ENCODE data around the gene ARMC7.
A peak's percentile ranks its signal among the peaks of the same experiment; 100 is the strongest.
"Not testable (repeated sequence)": the region's sequence is repeated elsewhere in the genome, so short reads cannot be mapped to it uniquely, and the experiment has no call there.

The ARMC7 gene

DNA sequence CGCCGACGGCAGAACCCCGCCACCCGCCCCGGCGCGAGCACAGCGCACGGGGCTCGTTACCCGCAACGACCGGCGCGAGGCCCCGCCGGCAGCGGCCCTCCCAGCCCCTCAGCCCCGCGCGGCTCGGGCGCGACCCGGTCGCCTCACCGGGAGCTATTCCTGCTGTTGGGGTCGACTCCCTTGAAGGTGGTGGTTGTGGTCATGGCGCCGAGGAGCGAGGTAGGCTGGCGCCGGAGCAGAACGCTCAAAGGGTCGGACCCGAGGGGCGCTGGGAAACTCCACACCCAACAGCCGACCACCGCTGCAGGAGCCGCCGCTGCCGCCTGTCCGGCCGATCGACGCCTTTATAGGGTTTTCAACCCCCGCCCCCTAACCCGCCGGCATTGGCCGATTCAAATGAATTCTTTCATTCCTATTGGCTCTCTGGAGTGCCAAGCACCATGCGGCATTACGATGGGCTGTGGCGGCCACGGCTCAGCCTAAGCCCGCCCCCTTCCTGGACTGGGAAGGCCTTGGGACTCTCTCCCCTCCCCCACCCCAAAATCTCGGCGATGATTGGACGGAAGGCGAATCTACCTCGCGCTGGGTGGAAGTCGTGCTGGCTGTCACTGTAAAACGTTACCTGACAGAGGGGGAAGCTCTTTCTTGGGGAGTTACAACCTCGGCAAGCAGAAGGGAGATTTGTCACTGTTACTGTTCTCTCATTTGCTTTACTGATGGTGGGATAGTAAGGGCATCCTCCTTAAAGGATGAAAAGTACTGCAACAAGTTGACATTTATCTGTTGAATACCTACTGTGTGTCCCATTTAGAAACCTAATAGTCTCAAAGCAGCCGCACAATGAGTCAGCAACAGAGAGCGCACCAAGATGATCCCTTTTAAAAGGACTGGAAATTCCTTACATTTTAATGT, 44.7 kb downstream of the ARMC7 start, which contains the start of gene JPT1:
Gene JPT1, minus strand, starts transcription at position 318 of the 912 bp plus-strand sequence. Its CDS starts 115 bp downstream, at position 203.
- DNase-seq = peak; percentile 99

DNA sequence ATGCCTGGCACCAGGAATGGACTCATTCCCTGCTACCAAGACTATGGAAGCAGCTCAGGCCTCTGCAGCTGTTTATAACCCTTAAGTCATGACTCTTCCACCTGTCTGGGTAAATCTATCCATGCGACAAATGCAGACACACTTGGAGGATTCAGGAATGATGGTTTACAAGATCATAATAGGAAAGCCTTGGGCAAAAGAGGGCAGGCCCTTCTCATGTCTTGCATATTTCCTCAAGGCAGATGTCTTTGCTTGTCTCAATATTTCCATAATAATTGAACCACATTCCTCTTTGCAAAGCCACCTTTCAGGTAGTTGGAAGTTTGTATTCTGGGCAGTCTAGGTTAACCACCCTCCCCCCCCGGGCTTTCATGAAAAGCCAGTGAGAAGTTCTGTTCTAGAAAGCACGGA, 45.4 kb downstream of the ARMC7 start:
- no peak for DNase-seq

DNA sequence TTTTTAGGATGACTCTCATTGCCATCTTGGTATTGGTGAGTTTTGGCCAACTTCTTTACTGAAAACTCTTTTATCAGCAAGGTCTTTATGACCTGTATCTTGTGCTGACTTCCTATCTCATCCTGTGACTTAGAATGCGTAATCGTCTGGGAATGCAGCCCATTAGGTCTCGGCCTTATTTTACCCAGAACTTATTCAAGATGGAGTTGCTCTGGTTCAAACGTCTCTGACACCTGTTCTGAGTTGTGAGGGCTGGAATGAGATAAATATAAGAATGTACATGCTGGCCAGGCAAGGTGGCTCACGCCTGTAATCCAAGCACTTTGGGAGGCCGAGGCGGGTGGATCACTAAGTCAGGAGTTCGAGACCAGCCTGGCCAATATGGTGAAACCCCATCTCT, 48.7 kb downstream of the ARMC7 start:
- not testable (repeated sequence) for DNase-seq

DNA sequence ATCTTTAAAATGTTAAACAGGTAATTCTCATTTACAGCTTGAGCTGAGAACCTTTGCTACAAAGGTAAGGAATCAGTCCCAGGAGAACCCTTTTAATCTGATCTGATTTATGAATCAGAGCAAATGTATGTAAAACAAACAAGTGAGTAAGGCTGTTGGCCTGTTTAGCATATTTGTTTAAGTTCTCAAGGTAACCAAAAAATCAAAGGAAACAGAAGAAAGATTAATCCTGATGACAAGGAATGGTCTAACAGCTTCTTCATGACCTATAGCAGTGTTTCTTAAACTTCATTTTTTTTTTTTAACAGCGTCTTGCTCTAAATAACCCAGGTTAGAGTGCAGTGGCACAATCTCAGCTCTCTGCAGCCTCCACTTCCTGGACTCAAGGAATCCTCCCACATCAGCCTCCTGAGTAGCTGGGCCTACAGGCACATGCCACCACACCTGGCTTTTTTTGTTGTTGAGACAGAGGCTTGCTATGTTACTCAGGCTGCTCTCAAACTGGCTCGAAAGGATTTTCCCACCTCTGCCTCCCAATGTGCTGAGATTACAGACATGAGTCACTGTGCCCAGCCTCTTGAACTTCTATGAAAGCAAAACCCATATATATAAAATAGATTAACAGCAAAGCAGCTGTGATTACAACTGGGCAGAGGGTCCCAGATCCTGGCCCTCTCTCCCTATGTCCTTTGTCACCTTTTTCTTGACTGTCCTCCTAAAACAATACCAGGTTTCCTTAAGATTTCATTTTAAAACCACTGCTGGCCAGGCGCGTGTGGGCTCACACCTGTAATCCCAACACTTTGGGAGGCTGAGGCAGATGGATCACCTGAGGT, 49.6 kb downstream of the ARMC7 start:
- DNase-seq = no peak

DNA sequence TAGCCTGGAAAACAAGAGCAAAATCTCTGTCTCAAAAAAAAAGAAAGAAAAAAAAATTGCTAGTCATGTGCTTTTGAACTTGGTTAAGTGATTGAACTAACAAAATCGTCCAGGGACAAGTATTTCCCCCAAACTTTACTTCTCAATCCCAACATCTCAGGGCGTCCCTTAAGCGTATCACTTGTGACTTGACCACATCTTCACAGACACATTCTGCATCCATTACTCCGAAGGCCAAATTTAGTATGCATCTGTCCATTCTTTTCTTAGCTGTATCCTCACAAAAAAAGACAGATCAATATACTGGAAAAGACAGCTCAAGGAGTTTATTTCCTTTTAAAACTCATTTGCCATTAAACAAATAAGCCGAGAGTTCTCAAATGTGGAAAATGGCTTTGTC, 50.4 kb downstream of the ARMC7 start:
- no peak for DNase-seq

DNA sequence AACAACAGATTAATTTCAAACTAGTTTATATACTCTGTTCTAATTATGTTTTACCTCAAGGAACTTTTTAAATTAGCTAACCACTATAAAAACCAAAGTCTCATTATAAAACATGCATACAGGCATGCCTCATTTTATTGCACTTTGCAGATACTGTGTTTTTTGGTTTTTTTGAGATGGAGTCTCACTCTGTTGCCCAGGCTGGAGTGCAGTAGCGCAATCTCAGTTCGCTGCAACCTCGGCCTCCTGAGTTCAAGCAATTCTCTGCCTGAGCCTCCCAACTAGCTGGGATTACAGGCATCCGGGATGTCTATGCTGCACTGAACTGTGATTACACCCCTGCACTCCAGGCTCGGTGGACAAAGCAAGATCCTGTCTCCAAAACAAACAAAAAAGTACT, 53.3 kb downstream of the ARMC7 start:
- no peak for DNase-seq

DNA sequence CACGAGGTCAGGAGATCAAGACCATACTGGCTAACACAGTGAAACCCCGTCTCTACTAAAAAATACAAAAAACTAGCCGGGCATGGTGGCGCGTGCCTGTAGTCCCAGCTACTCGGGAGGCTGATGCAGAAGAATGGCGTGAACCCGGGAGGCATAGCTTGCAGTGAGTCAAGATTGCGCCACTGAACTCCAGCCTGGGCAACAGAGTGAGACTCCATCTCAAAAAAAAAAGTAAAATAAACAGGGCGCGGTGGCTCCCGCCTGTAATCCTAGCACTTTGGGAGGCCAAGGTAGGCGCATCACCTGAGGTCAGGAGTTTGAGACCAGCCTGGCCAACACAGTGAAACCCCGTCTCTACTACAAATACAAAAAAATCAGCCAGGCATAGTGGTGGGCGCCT, 54.8 kb downstream of the ARMC7 start:
- DNase-seq = not testable (repeated sequence)

DNA sequence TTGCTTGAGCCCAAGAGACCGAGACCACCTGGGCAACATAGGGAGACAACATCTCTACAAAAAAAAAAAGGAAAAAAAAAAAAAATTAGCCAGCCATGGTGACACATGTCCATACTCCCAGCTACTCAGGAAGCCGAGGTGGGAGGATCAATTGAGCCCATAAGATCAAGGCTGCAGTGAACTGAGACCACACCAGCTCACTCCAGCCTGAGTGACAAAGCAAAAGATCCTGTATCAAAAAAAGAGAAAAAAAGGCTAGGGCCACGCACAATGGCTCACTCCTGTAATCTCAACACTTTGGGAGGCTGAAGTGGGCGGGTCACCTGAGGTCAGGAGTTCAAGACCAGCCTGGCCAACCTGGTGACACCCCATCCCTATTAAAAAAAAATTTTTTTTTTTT, 59.2 kb downstream of the ARMC7 start:
- DNase-seq = no peak

DNA sequence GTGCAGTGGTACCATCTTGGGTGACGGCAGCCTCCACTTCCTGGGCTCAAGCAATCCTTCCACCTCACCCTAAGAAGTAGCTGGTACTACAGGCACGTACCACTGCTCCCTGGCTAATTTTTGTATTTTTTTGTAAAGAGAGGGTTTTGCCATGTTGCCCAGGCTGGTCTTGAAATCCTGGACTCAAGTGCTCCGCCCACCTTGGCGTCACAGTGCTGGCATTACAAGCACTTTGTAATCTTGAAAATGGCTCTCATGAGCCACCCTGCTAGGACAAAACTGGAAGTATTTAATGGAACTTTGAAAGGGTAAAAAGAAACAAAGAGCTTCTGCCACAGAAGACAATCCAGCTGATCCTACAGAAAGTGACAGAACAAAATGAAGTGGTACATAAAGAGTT, 63.8 kb downstream of the ARMC7 start:
- no peak for DNase-seq

DNA sequence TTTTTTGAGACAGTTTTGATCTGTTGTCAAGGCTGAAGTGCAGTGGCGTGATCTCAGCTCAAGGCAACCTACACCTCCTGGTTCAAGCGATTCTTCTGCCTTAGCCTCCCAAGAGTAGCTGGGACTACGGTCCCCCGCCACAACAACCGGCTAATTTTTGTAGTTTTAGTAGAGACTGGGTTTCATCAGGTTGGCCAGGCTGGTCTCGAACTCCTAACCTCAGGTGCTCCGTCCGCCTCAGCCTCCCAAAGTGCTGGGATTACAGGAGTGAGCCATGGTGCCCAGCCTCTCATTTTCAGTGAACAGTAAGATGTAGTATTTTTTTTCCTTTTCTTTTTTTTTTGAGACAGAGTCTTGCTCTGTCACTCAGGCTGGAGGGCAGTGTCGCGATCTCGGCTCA, 65.2 kb downstream of the ARMC7 start:
- no peak for DNase-seq

DNA sequence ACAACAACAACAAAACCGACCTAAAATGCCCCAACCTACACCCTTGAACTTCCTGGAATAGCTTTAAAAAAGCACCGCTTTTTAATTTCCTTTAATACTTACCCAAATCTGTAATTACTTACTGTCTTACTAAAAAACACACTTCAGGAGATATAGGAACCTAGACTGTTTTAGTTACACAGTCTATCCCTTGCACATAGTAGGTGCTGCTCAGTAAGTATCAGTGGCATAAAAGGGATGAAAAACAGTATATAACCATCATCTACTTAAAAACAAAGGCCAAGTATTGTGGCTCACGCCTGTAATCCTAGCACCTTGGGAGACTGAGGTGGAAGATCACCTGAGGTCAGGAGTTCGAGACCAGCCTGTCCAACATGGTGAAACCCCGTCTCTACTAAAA, 66.9 kb downstream of the ARMC7 start:
- DNase-seq = no peak

DNA sequence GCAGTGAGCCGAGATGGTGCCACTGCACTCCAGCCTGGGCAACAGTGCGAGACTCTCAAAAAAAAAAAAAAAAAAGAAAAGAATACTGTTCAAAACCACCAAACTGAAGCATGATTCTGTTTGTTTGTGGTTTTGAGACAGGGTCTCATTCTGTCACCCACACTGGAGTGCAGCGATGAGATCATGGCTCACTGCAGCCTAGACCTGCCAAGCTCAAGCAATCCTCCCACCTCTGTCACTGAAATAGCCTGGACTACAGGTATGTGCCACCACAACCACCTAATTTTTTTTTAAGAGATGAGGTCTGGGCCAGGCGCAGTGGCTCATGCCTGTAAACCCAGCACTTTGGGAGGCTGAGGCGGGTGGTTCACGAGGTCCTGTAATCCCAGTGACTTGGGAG, 68.7 kb downstream of the ARMC7 start:
- peak; percentile 17 for DNase-seq

Measured in CD4-positive, alpha-beta T cell treated with Interleukin-4 for 4 hours (primary cell).